ENCODE measurements around the gene PTPN21.

DNA sequence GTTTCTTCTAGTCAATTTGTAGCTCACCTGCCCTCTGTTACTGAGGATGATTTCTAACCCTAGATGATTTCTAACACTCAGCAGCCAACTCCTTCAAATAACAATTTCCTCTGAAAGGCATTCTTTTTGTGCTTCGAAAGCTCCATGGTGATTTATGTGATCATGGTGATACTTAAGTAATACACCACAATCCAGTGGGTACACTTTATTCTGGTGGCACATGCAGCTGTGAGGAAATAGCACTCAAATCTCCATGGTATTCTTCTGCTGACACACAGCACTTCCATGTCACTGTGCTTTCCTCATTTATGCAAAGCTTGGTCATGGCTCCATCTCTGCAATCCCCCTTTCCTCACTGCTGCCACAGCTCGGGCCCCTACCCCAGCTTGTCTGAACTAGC, 73.7 kb downstream of the PTPN21 start:
- no peak for TF ChIP-seq POLR2A (IDR thresholded peaks at IDR 0.05)
- TF ChIP-seq, protein P1, sequence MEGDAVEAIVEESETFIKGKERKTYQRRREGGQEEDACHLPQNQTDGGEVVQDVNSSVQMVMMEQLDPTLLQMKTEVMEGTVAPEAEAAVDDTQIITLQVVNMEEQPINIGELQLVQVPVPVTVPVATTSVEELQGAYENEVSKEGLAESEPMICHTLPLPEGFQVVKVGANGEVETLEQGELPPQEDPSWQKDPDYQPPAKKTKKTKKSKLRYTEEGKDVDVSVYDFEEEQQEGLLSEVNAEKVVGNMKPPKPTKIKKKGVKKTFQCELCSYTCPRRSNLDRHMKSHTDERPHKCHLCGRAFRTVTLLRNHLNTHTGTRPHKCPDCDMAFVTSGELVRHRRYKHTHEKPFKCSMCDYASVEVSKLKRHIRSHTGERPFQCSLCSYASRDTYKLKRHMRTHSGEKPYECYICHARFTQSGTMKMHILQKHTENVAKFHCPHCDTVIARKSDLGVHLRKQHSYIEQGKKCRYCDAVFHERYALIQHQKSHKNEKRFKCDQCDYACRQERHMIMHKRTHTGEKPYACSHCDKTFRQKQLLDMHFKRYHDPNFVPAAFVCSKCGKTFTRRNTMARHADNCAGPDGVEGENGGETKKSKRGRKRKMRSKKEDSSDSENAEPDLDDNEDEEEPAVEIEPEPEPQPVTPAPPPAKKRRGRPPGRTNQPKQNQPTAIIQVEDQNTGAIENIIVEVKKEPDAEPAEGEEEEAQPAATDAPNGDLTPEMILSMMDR (IDR thresholded peaks at IDR 0.05), result no peak
